ENCODE data around the gene CYLD.

- no peak for TF ChIP-seq YY1 (IDR thresholded peaks at IDR 0.05; ENCODE audit: insufficient read depth, insufficient read length)
- TF ChIP-seq ZNF274 (IDR thresholded peaks at IDR 0.05; ENCODE audit: low read depth, low read length) = no peak
- TF ChIP-seq SUZ12 (IDR thresholded peaks at IDR 0.05; ENCODE audit: extremely low read depth, insufficient read depth, insufficient read length) = no peak
These were observed 39.2 kb upstream of the CYLD start for GRCh38 chr16:50702725-50703124.
